Gastroesophageal sphincter (tissue), 4 donors: ENCODE measurements around the gene CELSR2. TPM values are rescaled to one million over a fixed set of nuclear protein-coding genes. Genes with fewer than 3 reads are reported as not detected.

Source experiments
- ATAC-seq: fragments of 150-250 bp; one replicate; pipeline ENCODE4 v1.9.1; 2016; ENCODE audit warnings: mild to moderate bottlenecking, moderate library complexity
- H3K27ac ChIP-seq, 4 donors: fragments of 200-600 bp; sonication (generic) in 3 of 4; 1 replicate in 3 of 4; 2 replicates in 1 of 4; pipeline ENCODE4 v1.5.1; 2016 to 2019
- H3K27me3 ChIP-seq: fragments of 200-600 bp; sonication (generic); one replicate; pipeline ENCODE4 v1.5.1; 2019
- H3K36me3 ChIP-seq, 2 donors: fragments of 200-600 bp; sonication (generic); one replicate each; pipeline ENCODE4 v1.5.1; 2019; ENCODE audit warnings: control low read depth in 1 of 2
- H3K4me1 ChIP-seq, 3 donors: fragments of 200-600 bp; sonication (generic); 1 replicate in 2 of 3; 2 replicates in 1 of 3; pipeline ENCODE4 v1.5.1; 2016 to 2019; ENCODE audit warnings: control low read depth in 2 of 3
- H3K4me3 ChIP-seq, 2 donors: fragments of 200-600 bp; sonication (generic); one replicate each; pipeline ENCODE4 v1.5.1; 2019; ENCODE audit warnings: mild to moderate bottlenecking in 1 of 2, moderate library complexity in 1 of 2
- H3K9me3 ChIP-seq, 3 donors: fragments of 200-600 bp; sonication (generic); one replicate each; pipeline ENCODE4 v1.5.1; 2017 to 2019; ENCODE audit warnings: control low read depth in 2 of 3
- EP300 ChIP-seq: sonication (generic); formaldehyde crosslinking; IDR thresholded peaks from one replicate; pipeline ENCODE4 v1.6.1; 2017; ENCODE audit warnings: antibody characterized with exemption, mild to moderate bottlenecking
- POLR2A ChIP-seq, 2 donors: fragments of 450-650 bp; IDR thresholded peaks; one replicate each; pipeline ENCODE4 v1.6.1; 2017; ENCODE audit warnings: antibody characterized with exemption in 2 of 2, mild to moderate bottlenecking in 2 of 2, moderate library complexity in 1 of 2
- POLR2AphosphoS5 ChIP-seq: sonication (generic); formaldehyde crosslinking; IDR thresholded peaks from one replicate; pipeline ENCODE4 v1.6.1; 2017; ENCODE audit warnings: antibody characterized with exemption
- WGBS, 2 donors: methylation state at CpG; one replicate each; pipeline ENCODE4 v1.1.5; 2018; ENCODE audit warnings: low coverage in 1 of 2; 5-methylcytosine and 5-hydroxymethylcytosine counted together
- total RNA-seq, 4 donors: library from RNA; depleted of rRNA; stranded (reverse); fragments of >200 nt; gene quantifications; one replicate each; pipeline ENCODE4 v1.1.0, GENCODE V29; 2016
- TF ChIP-seq, protein P1 (sequence below), 4 experiments: fragments of 200-600 bp in 2 of 4; fragments of 450-650 bp in 2 of 4; sonication (generic) in 1 of 4; IDR thresholded peaks; one replicate each; pipeline ENCODE4 v1.5.1; 2017 to 2019; ENCODE audit warnings: antibody characterized with exemption in 4 of 4, mild to moderate bottlenecking in 2 of 4, moderate library complexity in 2 of 4

CELSR2 gene
- total RNA-seq, 4 donors from 2014 or later: 5.7 to 18.6 (median 9.1) TPM

DNA sequence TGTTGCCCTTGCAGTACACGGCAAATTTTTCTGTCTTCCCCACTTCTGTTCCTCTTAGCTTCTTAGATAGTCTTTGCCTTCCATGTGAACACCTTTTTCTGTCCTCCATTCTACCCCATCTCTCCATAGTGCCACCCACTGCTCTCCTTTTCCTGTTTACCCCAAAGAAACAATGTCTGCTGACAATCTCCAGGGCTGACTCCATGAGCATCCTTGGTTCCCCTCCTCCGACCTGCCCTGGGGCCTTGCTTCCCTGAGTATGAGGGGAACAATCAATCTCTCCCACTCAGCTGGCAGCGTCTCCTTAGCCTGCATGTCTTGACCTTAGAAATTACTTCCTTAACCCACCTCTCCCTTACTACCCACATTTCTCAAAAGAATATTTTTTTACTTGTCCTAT lies 69.8 kb downstream of the CELSR2 start:
- no peaks in the 10 kb centered on the region for H3K9me3 ChIP-seq
- no peaks in the 10 kb centered on the region for H3K27me3 ChIP-seq
- no peak overlapping the region for H3K4me3 ChIP-seq
- peaks cover 10 to 100% of the 10 kb centered on the region in 2 donors for H3K36me3 ChIP-seq
- peaks cover 0 to 11% (median 0%) of the 10 kb centered on the region in 3 donors for H3K4me1 ChIP-seq
- no peak overlapping the region for H3K27ac ChIP-seq
- no peak for ATAC-seq
- 84 to 87% methylated on average over 3 of the region's 3 CpGs for WGBS, 2 donors
- TF ChIP-seq EP300: no peak
- no peak for TF ChIP-seq POLR2AphosphoS5
- TF ChIP-seq, protein P1, sequence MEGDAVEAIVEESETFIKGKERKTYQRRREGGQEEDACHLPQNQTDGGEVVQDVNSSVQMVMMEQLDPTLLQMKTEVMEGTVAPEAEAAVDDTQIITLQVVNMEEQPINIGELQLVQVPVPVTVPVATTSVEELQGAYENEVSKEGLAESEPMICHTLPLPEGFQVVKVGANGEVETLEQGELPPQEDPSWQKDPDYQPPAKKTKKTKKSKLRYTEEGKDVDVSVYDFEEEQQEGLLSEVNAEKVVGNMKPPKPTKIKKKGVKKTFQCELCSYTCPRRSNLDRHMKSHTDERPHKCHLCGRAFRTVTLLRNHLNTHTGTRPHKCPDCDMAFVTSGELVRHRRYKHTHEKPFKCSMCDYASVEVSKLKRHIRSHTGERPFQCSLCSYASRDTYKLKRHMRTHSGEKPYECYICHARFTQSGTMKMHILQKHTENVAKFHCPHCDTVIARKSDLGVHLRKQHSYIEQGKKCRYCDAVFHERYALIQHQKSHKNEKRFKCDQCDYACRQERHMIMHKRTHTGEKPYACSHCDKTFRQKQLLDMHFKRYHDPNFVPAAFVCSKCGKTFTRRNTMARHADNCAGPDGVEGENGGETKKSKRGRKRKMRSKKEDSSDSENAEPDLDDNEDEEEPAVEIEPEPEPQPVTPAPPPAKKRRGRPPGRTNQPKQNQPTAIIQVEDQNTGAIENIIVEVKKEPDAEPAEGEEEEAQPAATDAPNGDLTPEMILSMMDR (IDR thresholded peaks at IDR 0.05): no peak
- no peak for TF ChIP-seq POLR2A (IDR thresholded peaks at IDR 0.05)

DNA sequence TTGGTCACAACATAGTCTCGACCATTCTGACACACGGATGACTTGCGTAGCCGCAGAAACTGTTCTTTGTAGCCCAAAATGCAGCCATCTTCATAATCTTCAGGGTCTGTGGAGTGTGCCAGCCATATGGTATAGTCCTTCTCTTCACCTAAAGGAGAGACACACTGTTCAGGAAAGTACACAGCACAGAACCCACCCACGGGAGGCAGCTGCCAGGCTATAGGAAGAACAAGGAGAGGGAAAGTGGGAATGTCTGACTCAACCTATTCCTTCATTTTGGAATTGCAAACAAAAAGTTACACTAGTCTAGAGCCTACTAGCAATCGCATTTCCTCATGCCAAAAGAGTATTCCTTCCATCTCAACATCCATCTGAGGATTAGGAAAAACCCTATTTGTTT lies 73.6 kb downstream of the CELSR2 start:
- ATAC-seq: no peak
- TF ChIP-seq, protein P1 (IDR thresholded peaks at IDR 0.05): no peak
- no peak for TF ChIP-seq POLR2A (IDR thresholded peaks at IDR 0.05)
- no peak for TF ChIP-seq POLR2AphosphoS5
- no peak for TF ChIP-seq EP300
- no peaks in the 10 kb centered on the region for H3K27me3 ChIP-seq
- no peaks in the 10 kb centered on the region for H3K9me3 ChIP-seq
- H3K4me1 ChIP-seq: no peaks in the 10 kb centered on the region
- 93 to 94% methylated on average over 3 to 5 of the region's 6 CpGs for WGBS, 2 donors
- no peak overlapping the region for H3K27ac ChIP-seq
- H3K4me3 ChIP-seq: no peak overlapping the region
- peaks cover 17 to 97% of the 10 kb centered on the region in 2 donors for H3K36me3 ChIP-seq

Other genes starting within 250 kb of the CELSR2 start
- gene WDR47, start 207.4 kb upstream of the CELSR2 start, total RNA-seq: 10 to 100 TPM; 19.7 to 31.3 (median 25.1) TPM
- gene TAF13, start 173.5 kb upstream of the CELSR2 start, total RNA-seq: 10 to 100 TPM; 54.8 to 73.1 (median 59.1) TPM
- 10 to 100 TPM; 29.3 to 42.3 (median 31.7) TPM for gene TMEM167B, start 158.8 kb upstream of the CELSR2 start, total RNA-seq
- gene ELAPOR1, start 135.4 kb upstream of the CELSR2 start, total RNA-seq: 10 to 100 TPM in 1 of 4 donors, under 1 TPM in 2, not detected in 1; 0.08 to 18.8 (median 0.40) TPM
- gene SARS1, start 35.6 kb upstream of the CELSR2 start, total RNA-seq: 100 to 1,000 TPM; 154 to 187 (median 158) TPM
- 10 to 100 TPM in 2 of 4 donors, 1 to 10 TPM in 2; 6.9 to 26.9 (median 10.3) TPM for gene PSRC1, start 33.6 kb downstream of the CELSR2 start, total RNA-seq
- under 1 TPM in 1 of 4 donors, not detected in 3; 0.46 TPM for gene MYBPHL, start 57.5 kb downstream of the CELSR2 start, total RNA-seq
- gene SORT1, start 148.4 kb downstream of the CELSR2 start, total RNA-seq: 100 to 1,000 TPM in 2 of 4 donors, 10 to 100 TPM in 2; 66.6 to 142 (median 105) TPM
- gene PSMA5, start 176.9 kb downstream of the CELSR2 start, total RNA-seq: 10 to 100 TPM; 28.2 to 61.5 (median 30.4) TPM
- gene SYPL2, start 217.0 kb downstream of the CELSR2 start, total RNA-seq: 1 to 10 TPM; 2.0 to 8.4 (median 4.2) TPM
- gene ATXN7L2, start 234.4 kb downstream of the CELSR2 start, total RNA-seq: 1 to 10 TPM; 1.6 to 2.7 (median 2.5) TPM
- 10 to 100 TPM in 3 of 4 donors, 1 to 10 TPM in 1; 8.3 to 15.9 (median 10.7) TPM for gene CYB561D1, start 244.6 kb downstream of the CELSR2 start, total RNA-seq